Measurements from ENCODE around the gene MRPS14.

MRPS14 gene

DNA sequence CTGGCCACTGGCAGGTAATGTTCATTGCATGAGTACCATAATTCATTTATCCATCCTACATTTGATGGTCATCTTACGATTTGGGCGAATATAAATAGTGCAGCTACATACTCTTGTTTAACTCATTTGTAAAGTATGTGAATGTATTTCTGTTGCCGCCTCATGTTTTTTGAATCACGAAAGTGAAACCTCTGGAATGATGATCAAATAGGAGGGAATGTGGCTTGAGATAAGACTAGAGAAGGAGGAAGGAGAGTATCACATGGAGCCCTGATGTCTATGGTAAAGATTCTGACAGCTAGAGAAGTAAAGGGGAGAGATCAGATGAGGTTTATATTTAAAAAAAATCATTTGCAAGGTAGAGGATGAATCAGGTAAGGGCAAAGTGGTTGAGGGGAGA is 8.0 kb downstream of the MRPS14 start:
- no peak for DNase-seq

- no peak for DNase-seq
Measured at GRCh38 chr1:175013445-175013844, 9.8 kb downstream of the MRPS14 start.

DNA sequence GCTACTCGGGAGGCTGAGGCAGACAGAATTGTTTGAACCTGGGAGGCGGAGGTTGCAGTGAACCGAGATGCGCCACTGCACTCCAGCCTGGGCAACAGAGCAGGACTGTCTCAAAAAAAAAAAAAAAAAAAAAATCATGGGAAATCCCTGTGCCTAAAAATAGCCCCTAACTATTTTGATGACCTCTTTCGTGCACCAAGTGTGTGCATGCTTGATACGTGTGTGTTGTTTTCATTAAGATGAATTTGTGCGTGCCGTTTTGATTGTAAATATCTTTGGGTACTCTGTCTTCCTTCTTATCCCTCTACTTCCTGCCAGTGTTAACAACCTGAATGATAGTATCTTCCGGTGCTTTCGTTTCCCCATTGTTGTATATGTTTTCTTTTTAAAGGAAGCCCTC is 13.7 kb downstream of the MRPS14 start:
- no peak for DNase-seq

DNA sequence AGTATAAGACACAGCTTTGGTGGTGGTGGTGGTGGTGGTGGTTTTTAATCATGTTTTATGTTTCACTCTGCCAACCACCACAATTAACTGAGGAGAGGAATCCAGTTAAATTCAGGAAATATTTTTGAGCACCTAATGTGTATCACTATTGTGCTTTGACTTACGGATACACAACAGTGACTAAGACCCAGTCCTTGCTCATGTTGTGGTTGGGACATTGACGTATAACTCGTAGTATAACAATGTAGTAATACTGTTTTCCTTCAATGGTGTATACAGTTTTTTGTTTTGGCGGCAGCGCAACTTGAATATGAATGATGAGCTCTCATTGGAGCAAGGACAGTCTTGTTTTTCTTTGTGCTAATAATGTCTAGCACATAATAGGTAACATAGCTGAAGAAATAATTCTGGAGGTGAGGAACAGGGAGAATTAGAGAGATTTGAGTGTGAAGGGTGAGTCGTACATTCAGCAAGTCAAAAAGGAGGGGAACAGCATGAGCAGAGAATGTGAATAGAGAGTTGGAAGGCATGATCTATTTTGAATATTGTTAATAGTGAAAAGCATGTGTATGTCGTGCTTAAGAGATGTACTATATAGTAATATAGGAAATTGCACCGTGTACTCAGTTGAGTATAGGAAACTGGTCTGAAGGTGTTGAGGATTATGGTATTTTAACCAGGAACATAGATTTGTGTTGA is 18.0 kb downstream of the MRPS14 start:
- DNase-seq, result no peak

DNA sequence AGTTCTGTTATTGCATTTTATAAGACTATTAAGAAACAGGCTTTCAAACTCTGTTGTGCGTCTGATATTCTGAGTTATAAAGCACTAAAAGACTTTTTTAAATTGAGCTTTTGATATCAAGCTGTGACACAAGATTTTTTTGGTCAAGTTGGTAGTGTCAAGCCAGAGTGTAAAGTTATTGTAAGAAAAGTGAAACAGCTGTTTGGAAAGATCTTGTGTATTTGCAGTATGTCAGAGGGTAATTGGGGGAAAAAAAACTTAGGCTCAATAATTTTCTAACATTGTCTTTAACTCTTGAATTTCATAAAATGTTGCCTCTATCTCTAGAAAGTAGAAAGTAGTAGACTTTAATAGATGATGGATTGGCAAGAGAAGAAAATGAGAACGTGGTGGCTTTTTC is 19.7 kb downstream of the MRPS14 start:
- DNase-seq, result no peak

DNA sequence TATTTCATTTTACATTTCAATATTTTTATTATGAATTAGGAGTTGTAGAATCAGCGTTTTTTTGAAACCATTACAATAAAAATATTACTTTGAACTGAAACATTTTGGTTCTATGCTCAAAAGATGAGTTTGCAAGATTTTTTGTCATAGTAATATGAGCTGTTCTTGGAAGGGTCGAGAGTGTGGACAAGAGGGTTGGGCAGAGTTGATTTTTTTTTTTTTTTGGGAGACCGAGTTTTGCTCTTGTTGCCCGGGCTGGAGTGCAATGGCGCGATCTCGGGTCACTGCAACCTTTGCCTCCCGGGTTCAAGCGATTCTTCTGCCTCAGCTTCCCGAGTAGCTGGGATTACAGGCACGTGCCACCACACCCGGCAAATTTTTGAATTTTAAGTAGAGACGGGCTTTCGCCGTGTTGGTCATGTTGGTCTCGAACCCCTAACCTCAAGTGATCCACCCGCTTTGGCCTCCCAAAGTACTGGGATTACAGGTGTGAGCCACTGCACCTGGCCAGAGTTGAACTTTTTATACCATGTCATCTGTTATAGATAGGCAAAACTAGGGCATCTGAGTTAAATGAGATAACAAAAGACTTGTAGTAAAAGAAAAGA is 20.2 kb downstream of the MRPS14 start:
- DNase-seq, result no peak

- DNase-seq, result no peak
Measured at GRCh38 chr1:175000697-175001187, 22.5 kb downstream of the MRPS14 start.

- DNase-seq, result peak; percentile 57
Measured at GRCh38 chr1:174999936-175000696, 23.1 kb downstream of the MRPS14 start, which contains the start of gene CACYBP. TSS of gene CACYBP (plus strand) at chr1:174999947. CDS start at chr1:175000181, 234 bp downstream.

GRCh38 chr1:174999216-174999935 is 23.8 kb downstream of the MRPS14 start:
- DNase-seq, result peak; percentile 99

DNA sequence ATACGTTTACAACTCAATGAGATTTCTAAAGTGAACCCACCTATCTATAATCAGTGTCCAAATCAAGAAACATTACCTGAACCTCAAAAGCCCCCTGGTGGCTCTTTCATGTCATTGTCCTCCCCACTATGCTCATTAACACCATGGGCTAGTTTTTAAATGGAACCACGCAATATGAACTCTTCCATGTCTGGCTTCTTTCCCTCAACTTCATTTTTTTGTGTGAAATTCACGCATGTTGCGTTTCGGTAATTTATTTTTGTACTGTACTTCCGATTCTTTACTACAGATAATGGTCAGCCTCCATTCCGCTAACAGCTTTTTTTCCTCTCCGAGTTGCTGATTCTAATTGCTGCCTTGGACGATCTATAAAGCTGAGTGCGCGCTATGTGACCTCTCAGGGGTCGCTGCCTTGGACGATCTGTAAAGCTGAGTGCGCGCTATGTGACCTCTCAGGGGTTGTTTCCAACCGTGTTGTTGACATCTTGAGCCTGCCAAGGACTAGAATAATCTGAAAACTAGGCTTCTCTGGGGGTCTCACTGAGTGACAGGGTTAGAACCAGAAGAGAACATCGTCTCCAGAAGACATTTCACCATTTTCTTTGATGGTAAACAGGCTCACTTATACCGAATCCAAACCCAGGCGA is 24.5 kb downstream of the MRPS14 start:
- peak; percentile 77 for DNase-seq

DNA sequence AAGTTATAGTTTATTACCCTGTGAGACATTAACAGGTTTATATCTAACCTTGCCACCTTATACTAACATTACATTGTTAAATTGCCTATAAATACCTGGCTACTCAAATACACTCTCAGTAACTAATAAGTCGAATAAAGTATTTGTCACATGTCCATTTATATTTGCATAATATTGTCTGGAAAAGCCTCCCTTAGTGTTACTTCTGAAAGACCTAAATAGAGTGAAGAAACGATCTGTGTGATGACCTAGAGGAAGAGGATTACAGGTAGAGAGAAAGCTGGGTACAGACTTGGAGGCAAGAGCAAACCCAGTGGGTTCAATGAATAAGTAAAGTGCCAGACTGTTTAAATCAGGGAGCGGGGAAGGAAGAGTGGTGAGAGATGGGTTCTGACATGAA is 26.2 kb downstream of the MRPS14 start:
- DNase-seq, result no peak

GRCh38 chr1:174996476-174996875 is 26.7 kb downstream of the MRPS14 start:
- no peak for DNase-seq

DNA sequence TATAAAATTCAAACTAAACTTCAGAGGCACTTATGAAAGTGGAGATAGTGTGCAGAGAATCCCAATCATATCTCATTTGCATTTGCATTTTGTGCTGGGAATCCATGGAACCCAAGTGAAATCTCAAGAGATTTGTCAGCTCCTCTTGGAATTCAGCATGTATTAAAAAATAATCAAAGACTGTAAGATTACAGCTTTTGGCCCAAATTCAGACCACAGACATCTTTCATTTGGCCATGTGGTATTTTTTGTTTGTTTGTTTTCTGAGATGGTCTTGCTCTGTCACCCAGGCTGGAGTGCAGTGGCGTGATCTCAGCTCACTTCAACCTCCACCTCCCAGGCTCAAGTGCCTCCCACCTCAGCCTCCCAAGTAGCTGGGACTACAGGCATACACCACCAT is 27.3 kb downstream of the MRPS14 start:
- no peak for DNase-seq

- DNase-seq, result no peak
Measured at GRCh38 chr1:174995121-174995520, 28.1 kb downstream of the MRPS14 start.

DNA sequence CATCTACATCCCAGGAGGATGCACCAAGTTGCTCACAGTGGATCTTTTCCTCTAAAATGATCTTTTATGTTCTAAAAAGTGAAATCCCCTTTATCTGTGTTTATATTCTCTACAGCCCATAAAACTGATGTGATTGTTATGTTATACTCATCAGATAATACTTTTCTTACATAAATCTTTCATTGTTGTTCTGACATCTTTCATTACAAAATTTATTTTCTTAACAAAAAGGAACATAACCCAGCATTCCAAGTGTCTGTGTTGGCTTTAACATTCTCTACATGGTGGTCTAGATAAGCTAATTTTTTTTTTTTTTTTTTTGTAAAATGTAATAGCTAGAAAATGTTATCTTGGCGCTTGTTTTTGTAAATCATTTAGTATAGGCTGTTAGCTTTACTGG is 31.8 kb downstream of the MRPS14 start:
- no peak for DNase-seq

DNA sequence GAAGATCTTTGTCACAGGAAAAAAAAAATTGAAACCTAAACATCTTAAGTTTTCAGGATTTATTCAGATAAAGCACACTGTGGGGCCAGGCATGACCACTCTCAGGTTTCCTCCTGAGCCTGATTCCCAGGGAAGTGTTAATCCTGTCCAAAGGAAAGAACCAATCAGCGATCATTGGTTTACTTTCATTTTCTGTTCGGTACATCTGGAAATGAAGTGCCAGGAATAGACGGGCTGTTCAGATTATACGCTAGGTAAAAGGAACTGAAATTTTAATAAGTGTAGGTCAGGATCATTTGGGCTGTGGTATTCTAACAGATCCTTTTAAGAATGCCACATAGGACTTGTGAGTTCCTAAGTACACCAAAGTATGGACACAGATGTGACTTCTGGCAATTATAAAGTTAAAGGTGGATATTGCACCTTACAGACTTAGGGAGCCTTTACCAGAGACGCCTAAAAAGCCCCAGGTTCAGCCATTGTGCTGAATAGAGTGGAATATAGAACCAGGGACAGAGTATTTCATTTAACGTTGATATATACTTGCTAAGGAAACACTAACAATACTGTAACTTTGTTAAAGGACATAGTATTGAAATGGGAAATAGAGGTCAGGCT is 32.7 kb downstream of the MRPS14 start:
- DNase-seq, result no peak

- DNase-seq, result no peak
Measured at GRCh38 chr1:174989536-174990220, 33.5 kb downstream of the MRPS14 start.

GRCh38 chr1:174988986-174989385 is 34.2 kb downstream of the MRPS14 start:
- no peak for DNase-seq

DNA sequence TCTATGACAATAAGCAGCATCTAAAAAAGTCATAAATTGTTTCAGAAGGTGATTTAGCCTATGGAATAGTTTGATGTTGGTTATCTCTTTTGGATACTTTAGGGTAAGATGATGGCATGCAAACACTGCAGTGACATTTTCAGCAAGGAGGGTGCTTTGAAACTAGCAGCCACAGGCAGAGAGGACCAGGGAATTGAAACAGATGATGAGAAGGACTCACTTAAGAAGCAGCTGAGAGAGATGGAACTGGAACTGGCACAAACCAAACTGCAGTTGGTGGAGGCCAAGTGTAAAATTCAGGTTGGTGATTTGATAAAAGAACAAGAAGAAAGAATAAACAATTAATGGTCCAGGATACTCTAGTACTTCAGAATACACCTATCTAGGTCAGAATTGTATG is 34.7 kb downstream of the MRPS14 start:
- DNase-seq, result no peak

- no peak for DNase-seq
Measured at GRCh38 chr1:174984952-174985351, 38.3 kb downstream of the MRPS14 start.

DNA sequence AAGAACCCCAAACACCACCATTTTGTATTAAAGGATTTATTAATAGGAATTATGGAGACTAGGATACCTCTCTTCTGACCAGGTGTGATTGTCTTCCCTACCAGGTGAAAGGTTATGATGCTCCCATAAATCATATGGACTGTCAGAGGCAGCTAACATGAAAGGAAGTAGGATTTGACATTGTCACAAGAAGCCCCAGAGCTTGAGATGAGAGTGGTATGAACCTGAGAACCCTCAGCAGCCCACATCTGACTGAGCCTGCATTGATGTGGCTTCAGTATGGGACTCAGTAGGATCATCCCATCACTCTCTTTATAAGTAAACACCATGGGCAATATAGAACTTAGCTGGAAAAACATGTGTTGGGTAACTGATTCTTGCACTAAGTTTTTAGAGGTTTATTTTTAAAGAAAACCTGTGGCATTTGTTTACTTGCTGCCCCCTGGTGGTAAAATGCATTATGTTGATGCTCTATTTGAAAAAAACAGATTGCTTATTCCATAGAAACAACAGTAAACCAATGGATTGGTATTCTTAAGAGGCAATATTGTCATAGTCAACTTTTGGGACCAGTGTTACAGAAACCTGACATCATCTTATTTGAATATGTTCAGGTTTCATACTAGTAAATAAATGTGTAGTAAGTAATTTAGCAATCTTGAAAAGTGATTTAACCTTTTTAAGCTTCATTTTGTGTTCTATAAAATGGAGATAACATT is 40.1 kb downstream of the MRPS14 start:
- peak; percentile 47 for DNase-seq

All from NCI-H345 (cell line).